Stimulated activated naive B cell treated with anti-CD40 and anti-IgM and Interleukin-4, amounts not matched to agents 10 μg/mL and 1 μg/mL and 100 μg/mL, for 72 hours (primary cell): ENCODE data around the gene RELN.

Source experiments
- ATAC-seq, 2 donors: fragments of 150-1000 bp; cut with Tn5 transposase; replicated peaks; 2 replicates each; pipeline ENCODE4 v1.10.0; 2021; ENCODE audit warnings: moderate library complexity in 1 of 2
- DNase-seq: peaks from one replicate; pipeline ENCODE4 v3.0.0; 2021
- H3K27ac Mint-ChIP-seq: one replicate; pipeline ENCODE4 v1.8.0; 2022; ENCODE audit warnings: mild to moderate bottlenecking, mixed read lengths
- H3K27me3 Mint-ChIP-seq, 2 donors: one replicate each; pipeline ENCODE4 v1.8.0; 2022; ENCODE audit warnings: mixed read lengths in 2 of 2
- H3K36me3 Mint-ChIP-seq, 2 donors: one replicate each; pipeline ENCODE4 v1.8.0; 2022; ENCODE audit warnings: mixed read lengths in 2 of 2, mild to moderate bottlenecking in 1 of 2
- H3K4me1 Mint-ChIP-seq, 2 donors: one replicate each; pipeline ENCODE4 v1.8.0; 2022; ENCODE audit warnings: mixed read lengths in 2 of 2, mild to moderate bottlenecking in 1 of 2
- H3K4me3 Mint-ChIP-seq, 2 donors: one replicate each; pipeline ENCODE4 v1.8.0; 2022; ENCODE audit warnings: mild to moderate bottlenecking in 2 of 2, mixed read lengths in 2 of 2, moderate library complexity in 1 of 2
- H3K9me3 Mint-ChIP-seq, 2 donors: one replicate each; pipeline ENCODE4 v1.8.0; 2022; ENCODE audit warnings: mixed read lengths in 2 of 2, mild to moderate bottlenecking in 1 of 2

RELN gene

DNA sequence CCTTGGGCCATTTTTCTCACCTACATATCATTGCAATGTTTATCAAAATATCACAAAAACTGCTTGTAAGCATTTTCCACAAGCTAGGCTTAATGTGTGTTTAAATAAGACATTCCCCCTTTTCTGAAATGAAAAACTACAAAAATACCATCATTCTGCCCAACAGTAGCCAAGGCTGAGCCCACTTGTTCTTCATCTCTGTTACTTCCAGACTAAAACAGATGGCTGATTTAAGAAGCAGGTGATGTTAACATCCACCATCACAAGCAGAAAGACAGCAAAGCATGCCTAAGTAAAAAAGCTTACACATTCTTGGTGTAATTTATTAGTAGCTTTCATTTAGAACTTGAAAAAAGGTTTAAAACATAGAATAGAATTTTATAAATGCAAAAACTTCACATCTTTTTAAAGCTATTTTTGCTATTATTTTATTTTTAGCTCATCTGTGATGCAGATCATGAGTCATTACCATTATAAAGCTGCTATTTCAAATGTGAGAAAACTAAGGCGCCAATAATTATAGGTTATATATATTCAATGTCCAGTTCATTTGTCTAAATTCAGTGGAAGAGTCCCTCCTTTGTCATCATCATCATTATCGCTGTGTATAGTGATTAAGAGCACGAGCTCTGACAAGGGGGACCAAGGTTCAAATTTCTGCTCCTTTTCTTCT lies 109.4 kb downstream of the RELN start:
- Mint-ChIP-seq H3K4me1 (no peaks in the 10 kb centered on the region), H3K4me3 (no peak overlapping the region), H3K36me3 (no peaks in the 10 kb centered on the region), H3K27me3 (peaks cover 0 to 4% of the 10 kb centered on the region in 2 donors), H3K27ac (no peak overlapping the region), H3K9me3 (peaks cover 9 to 11% of the 10 kb centered on the region in 2 donors)
- no peak for ATAC-seq
- DNase-seq = no peak

DNA sequence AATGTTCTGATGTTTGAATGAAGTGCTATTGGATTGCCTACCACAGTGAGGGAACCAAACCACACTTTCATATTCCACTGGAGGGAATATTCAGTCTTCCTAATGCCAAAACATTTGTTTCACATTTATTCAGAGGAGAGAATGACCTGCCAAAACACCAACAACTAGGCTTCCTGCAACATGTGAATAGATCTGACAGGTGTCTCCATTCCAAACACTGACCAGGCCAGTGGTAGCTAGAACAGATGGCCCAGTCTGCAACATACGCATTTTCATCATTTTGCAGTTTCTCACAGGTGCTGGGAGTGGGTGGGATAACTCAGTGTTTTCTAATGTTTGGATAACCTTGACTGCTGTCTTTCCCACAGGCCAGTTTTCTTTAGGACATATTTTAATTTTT lies 110.0 kb downstream of the RELN start:
- Mint-ChIP-seq H3K9me3 (peaks cover 7 to 9% of the 10 kb centered on the region in 2 donors), H3K4me3 (no peak overlapping the region), H3K36me3 (no peaks in the 10 kb centered on the region), H3K4me1 (no peaks in the 10 kb centered on the region), H3K27ac (no peak overlapping the region), H3K27me3 (peaks cover 0 to 4% of the 10 kb centered on the region in 2 donors)
- no peak for ATAC-seq
- no peak for DNase-seq

DNA sequence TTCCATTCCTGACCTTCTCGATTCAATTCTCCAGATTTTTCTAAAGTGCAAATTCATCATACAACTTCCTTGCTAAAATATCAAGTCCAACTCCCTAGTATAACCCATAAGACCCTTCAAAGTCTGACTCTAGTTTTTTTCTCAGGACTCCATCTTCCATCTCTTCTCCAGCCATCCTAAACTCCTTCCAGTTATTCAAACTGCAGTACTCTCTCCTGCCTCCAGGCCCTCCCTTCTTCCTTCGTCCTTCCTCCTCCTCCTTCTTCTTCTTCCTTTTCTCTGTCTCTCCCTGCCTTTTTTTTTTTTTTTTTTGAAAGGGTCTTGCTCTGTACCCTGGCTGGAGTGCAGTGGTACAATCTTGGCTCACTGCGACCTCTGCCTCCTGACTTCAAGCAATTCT lies 111.9 kb downstream of the RELN start:
- DNase-seq (no peak), ATAC-seq (no peak)
- Mint-ChIP-seq H3K36me3 (no peaks in the 10 kb centered on the region), H3K27ac (no peak overlapping the region), H3K4me1 (no peaks in the 10 kb centered on the region), H3K9me3 (peaks cover 1 to 4% of the 10 kb centered on the region in 2 donors), H3K27me3 (peaks cover 0 to 4% of the 10 kb centered on the region in 2 donors), H3K4me3 (no peak overlapping the region)

DNA sequence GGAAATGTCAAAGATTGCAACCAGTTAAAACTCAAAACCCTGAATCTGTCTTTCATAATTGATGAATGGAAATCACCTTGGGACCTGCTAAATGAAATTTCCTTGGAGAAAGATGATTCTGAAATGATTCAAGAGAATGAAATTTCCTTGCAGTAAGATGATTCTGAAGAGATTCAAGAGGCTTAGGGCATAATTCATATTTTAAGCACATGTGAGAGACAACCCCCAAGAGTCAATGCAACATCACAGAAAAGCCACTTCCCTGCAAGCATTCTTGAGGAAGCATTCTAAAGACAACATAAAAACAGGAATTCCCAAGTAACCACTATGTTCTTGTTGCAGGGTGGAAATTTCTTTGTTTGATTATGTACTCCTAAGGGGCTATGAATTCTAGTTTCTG lies 113.7 kb downstream of the RELN start:
- Mint-ChIP-seq H3K4me1 (no peaks in the 10 kb centered on the region), H3K27me3 (peaks cover 0 to 4% of the 10 kb centered on the region in 2 donors), H3K4me3 (no peak overlapping the region), H3K36me3 (no peaks in the 10 kb centered on the region), H3K27ac (no peak overlapping the region), H3K9me3 (peaks cover 4 to 7% of the 10 kb centered on the region in 2 donors)
- DNase-seq (no peak), ATAC-seq (no peak)

DNA sequence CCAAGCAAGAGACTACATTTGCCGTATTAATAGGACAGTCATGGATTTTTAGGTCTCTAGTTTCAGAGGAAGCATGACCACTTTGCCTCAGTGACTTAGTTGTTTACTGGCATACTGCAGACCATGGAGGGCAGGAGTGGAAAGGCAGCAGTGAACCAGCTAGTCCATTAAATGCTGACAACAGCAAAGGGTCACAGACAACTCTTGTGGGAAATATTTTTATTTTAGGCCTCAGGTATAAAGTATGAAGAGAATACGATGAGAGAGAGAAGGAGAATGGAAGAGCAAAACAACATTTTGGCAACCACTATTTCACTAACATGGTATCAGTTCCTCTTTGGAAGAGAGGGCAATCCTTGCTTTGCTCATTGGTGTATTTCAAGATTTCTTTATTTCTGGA lies 118.0 kb downstream of the RELN start:
- Mint-ChIP-seq H3K27ac (no peak overlapping the region), H3K27me3 (no peaks in the 10 kb centered on the region), H3K9me3 (peaks cover 3% of the 10 kb centered on the region in 2 donors), H3K4me1 (no peaks in the 10 kb centered on the region), H3K36me3 (no peaks in the 10 kb centered on the region), H3K4me3 (no peak overlapping the region)
- no peak for DNase-seq
- no peak for ATAC-seq

- no peak for DNase-seq
- Mint-ChIP-seq H3K36me3 (no peaks in the 10 kb centered on the region), H3K4me3 (no peak overlapping the region), H3K9me3 (peaks cover 3% of the 10 kb centered on the region in 2 donors), H3K27me3 (no peaks in the 10 kb centered on the region), H3K27ac (no peak overlapping the region), H3K4me1 (no peaks in the 10 kb centered on the region)
- ATAC-seq = no peak
Measured at GRCh38 chr7:103870664-103871063, 118.8 kb downstream of the RELN start.

GRCh38 chr7:103867874-103868273 lies 121.6 kb downstream of the RELN start:
- DNase-seq (no peak), ATAC-seq (no peak)
- H3K4me1 Mint-ChIP-seq = no peaks in the 10 kb centered on the region
- H3K36me3 Mint-ChIP-seq = no peaks in the 10 kb centered on the region
- H3K4me3 Mint-ChIP-seq = no peak overlapping the region
- H3K9me3 Mint-ChIP-seq = peaks cover 3% of the 10 kb centered on the region in 2 donors
- H3K27ac Mint-ChIP-seq = no peak overlapping the region
- no peaks in the 10 kb centered on the region for H3K27me3 Mint-ChIP-seq

DNA sequence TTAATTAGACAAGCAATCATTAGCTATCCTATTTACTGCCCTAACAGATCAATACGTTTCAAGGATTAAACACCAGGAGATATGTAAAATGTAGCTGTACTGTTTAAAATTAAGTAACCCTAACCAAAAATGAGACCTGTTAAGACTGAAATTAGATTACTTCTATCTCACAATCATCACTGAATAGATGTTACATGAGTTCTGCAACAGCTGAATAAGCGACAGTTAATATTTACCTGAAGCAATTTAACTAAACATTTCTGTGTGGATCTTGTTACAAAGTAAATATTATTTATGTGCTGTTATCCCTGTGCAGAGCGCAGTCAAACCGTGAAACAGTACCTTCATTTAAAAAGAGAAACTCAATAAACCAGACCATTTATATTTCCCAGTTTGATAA lies 122.5 kb downstream of the RELN start:
- DNase-seq (no peak), ATAC-seq (no peak)
- Mint-ChIP-seq H3K27ac (no peak overlapping the region), H3K4me1 (no peaks in the 10 kb centered on the region), H3K4me3 (no peak overlapping the region), H3K9me3 (peaks cover 3% of the 10 kb centered on the region in 2 donors), H3K27me3 (no peaks in the 10 kb centered on the region), H3K36me3 (no peaks in the 10 kb centered on the region)

DNA sequence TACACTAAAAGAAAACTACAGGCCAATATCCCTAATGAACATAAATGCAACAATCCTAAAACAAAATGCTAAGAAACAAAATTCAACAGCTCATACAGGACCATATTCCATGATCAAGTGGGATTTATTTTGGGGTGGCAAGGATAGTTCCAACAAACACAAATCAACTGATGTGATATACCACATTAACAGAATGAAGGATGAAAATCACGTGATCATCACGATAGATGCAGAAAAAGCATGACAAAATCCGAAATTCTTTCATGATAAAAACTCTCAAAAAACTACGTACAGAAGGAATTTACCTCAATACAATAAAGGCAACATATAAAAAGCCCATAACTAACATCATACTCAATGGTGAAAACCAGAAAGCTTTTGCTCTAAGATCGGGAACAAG lies 124.0 kb downstream of the RELN start:
- H3K4me3 Mint-ChIP-seq = no peak overlapping the region
- no peaks in the 10 kb centered on the region for H3K4me1 Mint-ChIP-seq
- no peak overlapping the region for H3K27ac Mint-ChIP-seq
- H3K36me3 Mint-ChIP-seq = no peaks in the 10 kb centered on the region
- no peaks in the 10 kb centered on the region for H3K9me3 Mint-ChIP-seq
- H3K27me3 Mint-ChIP-seq = no peaks in the 10 kb centered on the region
- DNase-seq = no peak
- ATAC-seq = no peak

DNA sequence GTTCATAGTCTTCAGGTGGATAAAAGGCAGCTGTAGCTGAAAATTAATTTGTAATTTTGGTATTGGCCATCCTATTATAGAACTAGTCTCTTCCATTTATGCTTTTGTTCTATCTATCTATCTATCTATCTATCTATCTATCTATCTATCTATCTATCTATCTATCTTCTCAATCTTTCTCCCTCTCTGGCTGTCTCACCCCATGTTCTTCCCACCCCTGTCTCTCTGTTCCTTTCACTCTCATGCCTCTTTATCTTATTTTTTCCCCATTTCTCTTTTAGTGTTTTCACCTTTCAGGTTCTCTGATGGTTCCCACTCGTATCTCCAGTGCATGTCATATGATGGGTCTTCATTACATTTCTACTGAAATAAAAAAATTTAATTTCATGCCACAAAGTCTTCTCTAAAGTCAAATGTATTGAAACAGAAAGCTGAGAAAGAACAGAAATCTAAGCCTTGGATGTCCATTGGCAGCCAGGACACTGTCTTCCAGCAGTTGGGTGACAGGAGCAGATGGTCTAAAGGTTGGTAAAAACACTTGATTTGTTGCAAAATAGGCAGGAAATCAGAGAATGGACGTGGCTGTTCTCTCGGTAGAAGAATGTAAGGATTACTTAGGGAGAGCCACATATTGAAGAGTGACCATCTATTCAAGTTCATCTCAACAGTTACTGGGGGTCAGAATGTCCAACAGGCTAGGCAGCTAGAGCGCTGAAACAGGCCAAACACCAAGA lies 127.0 kb downstream of the RELN start:
- no peak overlapping the region for H3K4me3 Mint-ChIP-seq
- no peak for ATAC-seq

GRCh38 chr7:103859709-103860108 lies 129.7 kb downstream of the RELN start:
- Mint-ChIP-seq H3K27me3 (no peaks in the 10 kb centered on the region), H3K27ac (no peak overlapping the region)

More for the DNA sequence above, 127.0 kb downstream of the RELN start:
- Mint-ChIP-seq H3K36me3 (no peaks in the 10 kb centered on the region), H3K27me3 (no peaks in the 10 kb centered on the region), H3K4me1 (no peaks in the 10 kb centered on the region), H3K9me3 (no peaks in the 10 kb centered on the region), H3K27ac (no peak overlapping the region)
- no peak for DNase-seq

DNA sequence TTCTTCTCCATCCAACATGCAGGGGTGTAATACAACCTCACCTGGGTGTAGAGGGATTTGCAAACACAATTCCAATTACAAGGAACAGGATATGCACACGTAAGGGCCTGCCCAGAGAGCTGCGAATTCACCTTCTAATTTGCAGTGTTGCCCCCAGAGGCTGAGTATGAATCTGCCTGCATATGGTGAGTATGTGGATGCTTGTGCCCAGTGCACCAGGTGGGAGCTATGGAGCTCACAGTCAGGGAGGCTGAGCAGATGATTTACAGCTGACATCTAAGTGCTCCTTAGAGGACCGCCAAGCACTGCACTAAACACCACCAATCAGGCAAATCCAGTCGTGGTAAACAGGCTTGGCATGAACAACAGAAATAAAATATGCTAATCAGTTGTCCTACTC lies 132.0 kb downstream of the RELN start:
- no peaks in the 10 kb centered on the region for H3K4me1 Mint-ChIP-seq
- H3K36me3 Mint-ChIP-seq = no peaks in the 10 kb centered on the region
- no peaks in the 10 kb centered on the region for H3K9me3 Mint-ChIP-seq
- H3K27me3 Mint-ChIP-seq = no peaks in the 10 kb centered on the region
- no peak overlapping the region for H3K27ac Mint-ChIP-seq
- H3K4me3 Mint-ChIP-seq = no peak overlapping the region
- ATAC-seq (no peak), DNase-seq (no peak)

More at GRCh38 chr7:103859709-103860108, 129.7 kb downstream of the RELN start:
- Mint-ChIP-seq H3K4me3 (no peak overlapping the region), H3K9me3 (no peaks in the 10 kb centered on the region), H3K36me3 (no peaks in the 10 kb centered on the region), H3K4me1 (no peaks in the 10 kb centered on the region)
- no peak for DNase-seq
- ATAC-seq = no peak

DNA sequence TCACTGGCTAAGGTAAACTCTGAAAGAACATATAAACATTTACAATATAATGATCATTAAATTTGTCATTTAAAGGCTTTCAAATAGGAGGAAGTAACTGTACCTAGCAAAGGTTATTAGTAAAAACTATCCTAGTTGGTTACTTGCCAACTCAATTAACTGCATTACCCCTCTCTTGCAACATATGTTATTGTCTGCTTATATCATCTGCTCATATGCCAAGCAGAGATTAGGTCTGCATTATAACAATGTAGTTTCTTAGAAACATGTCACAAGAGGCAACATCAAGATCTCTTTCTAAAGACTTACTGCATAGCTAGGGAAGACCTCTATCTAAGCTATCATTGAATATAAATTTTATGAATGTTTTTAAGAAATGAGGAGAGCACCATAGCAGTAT lies 132.5 kb downstream of the RELN start:
- Mint-ChIP-seq H3K4me1 (no peaks in the 10 kb centered on the region), H3K27me3 (no peaks in the 10 kb centered on the region), H3K27ac (no peak overlapping the region), H3K9me3 (peaks cover 0 to 1% of the 10 kb centered on the region in 2 donors), H3K36me3 (no peaks in the 10 kb centered on the region), H3K4me3 (no peak overlapping the region)
- DNase-seq (no peak), ATAC-seq (no peak)

- peaks cover 0 to 9% of the 10 kb centered on the region in 2 donors for H3K9me3 Mint-ChIP-seq
- no peak for ATAC-seq
- H3K4me3 Mint-ChIP-seq = no peak overlapping the region
- H3K27me3 Mint-ChIP-seq = no peaks in the 10 kb centered on the region
- H3K27ac Mint-ChIP-seq = no peak overlapping the region
- no peak for DNase-seq
- no peaks in the 10 kb centered on the region for H3K36me3 Mint-ChIP-seq
- H3K4me1 Mint-ChIP-seq = no peaks in the 10 kb centered on the region
Measured at GRCh38 chr7:103855671-103856070, 133.8 kb downstream of the RELN start.

GRCh38 chr7:103854611-103855010 lies 134.8 kb downstream of the RELN start:
- no peak for ATAC-seq
- H3K9me3 Mint-ChIP-seq = peaks cover 0 to 13% of the 10 kb centered on the region in 2 donors
- H3K4me3 Mint-ChIP-seq = no peak overlapping the region

More at GRCh38 chr7:103854611-103855010, 134.8 kb downstream of the RELN start:
- no peaks in the 10 kb centered on the region for H3K27me3 Mint-ChIP-seq
- DNase-seq = no peak
- H3K36me3 Mint-ChIP-seq = no peaks in the 10 kb centered on the region
- no peaks in the 10 kb centered on the region for H3K4me1 Mint-ChIP-seq
- H3K27ac Mint-ChIP-seq = no peak overlapping the region
